ENCODE measurements around the gene BRWD1. TPM values are rescaled to one million over a fixed set of nuclear protein-coding genes. Genes with fewer than 3 reads are reported as not detected.

Gene BRWD1
- total and polyA plus RNA-seq, 12 donors: 11.1 to 81.1 (median 37.6) TPM

GRCh38 chr21:39315603-39316445 lies 2.4 kb upstream of the BRWD1 start:
- Histone ChIP-seq H3K4me3 (no peak overlapping the region), H3K27me3 (no peaks in the 10 kb centered on the region), H3K9me3 (replicated peaks in 1 of 3) (no peaks in the 10 kb centered on the region), H3K4me1 (replicated peaks in 1 of 2) (peaks cover 27 to 31% of the 10 kb centered on the region in 2 donors), H3K27ac (no peak overlapping the region), H3K36me3 (replicated peaks in 1 of 2) (peaks cover 0 to 5% of the 10 kb centered on the region in 2 donors)
- intact Hi-C loops (cut with DNase I): no loop called here
- TF ChIP-seq CTCF (IDR thresholded peaks at IDR 0.05) (no peak), POLR2A (IDR thresholded peaks at IDR 0.05) (no peak)
- no peak for DNase-seq
- 84 to 88% (median 85%) methylated on average over 9 of the region's 9 CpGs for WGBS, 4 donors

GRCh38 chr21:39314143-39315027 lies 953 bp upstream of the BRWD1 start:
- WGBS, 4 donors: 2 to 6% (median 3%) methylated on average over 22 to 43 of the region's 43 CpGs
- Histone ChIP-seq H3K27me3 (no peaks in the 10 kb centered on the region), H3K9me3 (replicated peaks in 1 of 3) (no peaks in the 10 kb centered on the region), H3K27ac (peak overlapping the region; percentile 83 to 97 (median 93)), H3K4me1 (replicated peaks in 1 of 2) (peaks cover 19 to 26% of the 10 kb centered on the region in 2 donors), H3K36me3 (replicated peaks in 1 of 2) (peaks cover 0 to 11% of the 10 kb centered on the region in 2 donors), H3K4me3 (peak overlapping the region; percentile 21 to 90 (median 78))
- TF ChIP-seq CTCF (IDR thresholded peaks at IDR 0.05) (no peak), POLR2A (IDR thresholded peaks at IDR 0.05) (no peak)
- DNase-seq: peak; percentile 32 to 75 (median 56)
- intact Hi-C loops (cut with DNase I): loop anchor here (5.0 kb wide), 2 partner anchors 73 to 78 kb away; no protein-coding TSS in a partner anchor

GRCh38 chr21:39313042-39313570 lies 326 bp downstream of the BRWD1 start:
- TF ChIP-seq POLR2A (IDR thresholded peaks at IDR 0.05) (no peak), CTCF (IDR thresholded peaks at IDR 0.05) (no peak)
- Histone ChIP-seq H3K27me3 (no peaks in the 10 kb centered on the region), H3K4me3 (peak overlapping the region in 3 of 4 donors; percentile 40 to 90 (median 86)), H3K27ac (peak overlapping the region; percentile 83 to 97 (median 93)), H3K9me3 (replicated peaks in 1 of 3) (no peaks in the 10 kb centered on the region), H3K4me1 (replicated peaks in 1 of 2) (peaks cover 20 to 23% of the 10 kb centered on the region in 2 donors), H3K36me3 (replicated peaks in 1 of 2) (peaks cover 0 to 11% of the 10 kb centered on the region in 2 donors)
- peak in 6 of 7 donors; percentile 38 to 66 (median 46) for DNase-seq
- WGBS, 4 donors: 0 to 1% methylated on average over 38 to 64 of the region's 71 CpGs; no CpG with 5 or more reads in 2 of the 4 donors
- intact Hi-C loops (cut with DNase I): loop anchor here (5.0 kb wide), 2 partner anchors 74 to 79 kb away; no protein-coding TSS in a partner anchor
